NCI-H1930 (cell line): ENCODE results near the gene SLC29A3.
"Not testable (repeated sequence)": the region's sequence is repeated elsewhere in the genome, so short reads cannot be mapped to it uniquely, and the experiment has no call there.

Experiments used
- DNase-seq, 2 experiments: peaks; one replicate each; lab custom pipeline; 2025; lab: John Stamatoyannopoulos, UW

Gene SLC29A3

GRCh38 chr10:71319042-71319799 lies at the start of gene SLC29A3:
TSS of gene SLC29A3 (plus strand) at chr10:71319259. CDS start at chr10:71319310, 51 bp downstream.
- peak; percentile 52 to 59 for DNase-seq

GRCh38 chr10:71269301-71270288 lies 49.5 kb upstream of the SLC29A3 start:
- no peak for DNase-seq

- DNase-seq = peak; percentile 8 to 36
Measured at GRCh38 chr10:71270301-71271220, 48.5 kb upstream of the SLC29A3 start.

- no peak for DNase-seq
Measured at GRCh38 chr10:71271662-71272055, 47.4 kb upstream of the SLC29A3 start.

DNA sequence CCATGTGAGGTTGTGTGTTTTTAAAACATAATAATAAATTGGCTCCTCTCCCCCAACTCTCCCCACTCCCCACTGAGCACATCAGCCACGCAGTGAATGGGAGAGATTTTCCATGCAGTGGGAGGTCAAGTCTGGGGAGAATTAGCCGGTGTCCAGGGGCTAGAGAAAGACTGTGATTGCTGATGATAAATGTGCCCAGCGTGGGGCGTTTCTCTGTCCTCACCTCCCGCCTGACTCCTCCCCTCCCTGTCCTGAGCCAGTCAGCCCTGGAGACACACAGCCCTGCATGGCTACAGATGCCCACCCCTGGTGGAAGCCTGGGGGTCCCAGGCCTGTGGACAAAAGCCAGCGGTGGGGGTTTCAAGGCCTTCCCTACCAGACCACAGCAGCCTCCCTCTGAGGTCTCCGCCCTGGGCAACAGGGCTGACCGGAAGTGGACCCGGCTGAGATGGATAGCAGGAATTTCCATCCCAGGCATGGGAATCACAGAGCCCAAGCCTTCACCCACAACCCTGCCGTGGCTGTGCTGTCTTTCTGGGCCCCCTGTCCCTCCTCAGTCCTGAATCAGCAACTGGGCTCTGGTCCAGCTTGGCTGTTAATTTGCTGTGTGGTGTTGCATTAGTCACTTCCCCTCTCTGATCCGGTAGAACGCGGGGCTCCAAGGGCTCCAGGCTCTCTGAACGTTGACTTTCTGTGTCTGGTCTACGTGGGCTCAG lies 46.8 kb upstream of the SLC29A3 start:
- no peak for DNase-seq

DNA sequence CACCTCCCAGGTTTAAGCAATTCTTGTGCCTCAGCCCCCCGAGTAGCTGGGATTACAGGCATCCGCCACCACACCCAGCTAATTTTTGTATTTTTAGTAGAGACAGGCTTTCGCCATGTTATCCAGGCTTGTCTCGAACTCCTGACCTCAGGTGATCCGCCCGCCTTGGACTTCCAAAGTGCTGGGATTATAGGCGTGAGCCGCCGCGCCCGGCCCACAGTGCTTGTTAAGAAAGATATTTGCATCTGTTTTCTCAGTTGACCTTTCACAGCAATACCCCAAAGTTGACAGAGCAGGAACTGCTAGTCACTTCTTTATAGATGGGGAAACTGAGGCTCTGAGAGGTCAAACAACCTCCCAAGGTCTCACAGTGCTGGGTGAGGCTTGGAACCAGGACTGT lies 46.1 kb upstream of the SLC29A3 start:
- not testable (repeated sequence) for DNase-seq

GRCh38 chr10:71273506-71273905 lies 45.6 kb upstream of the SLC29A3 start:
- DNase-seq = no peak

GRCh38 chr10:71274901-71275796 lies 43.9 kb upstream of the SLC29A3 start:
- DNase-seq = no peak

- DNase-seq = no peak
Measured at GRCh38 chr10:71276873-71277272, 42.2 kb upstream of the SLC29A3 start.

- DNase-seq = no peak
Measured at GRCh38 chr10:71277914-71278665, 41.0 kb upstream of the SLC29A3 start.

- no peak for DNase-seq
Measured at GRCh38 chr10:71278691-71279588, 40.1 kb upstream of the SLC29A3 start.

GRCh38 chr10:71279590-71280170 lies 39.4 kb upstream of the SLC29A3 start:
- DNase-seq = no peak

DNA sequence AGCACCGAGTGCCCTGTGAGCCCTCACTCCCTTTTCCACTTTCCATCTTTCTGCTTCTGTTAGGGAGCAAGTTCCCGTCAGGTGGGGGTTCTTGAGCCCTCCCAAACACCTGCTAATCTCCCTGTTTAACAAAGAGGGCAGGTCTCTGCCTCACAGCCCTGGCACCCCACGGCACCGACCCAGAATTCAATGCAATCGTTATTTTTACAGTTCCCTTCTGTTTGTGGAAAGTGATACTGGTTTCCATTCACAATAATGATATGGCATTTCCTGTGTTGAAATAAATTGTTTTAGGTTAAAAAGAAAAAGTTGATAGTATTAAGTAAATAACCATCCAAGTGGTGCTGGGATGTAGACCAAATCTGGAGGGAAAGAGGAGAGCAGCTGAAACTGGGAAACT lies 38.8 kb upstream of the SLC29A3 start:
- no peak for DNase-seq

- no peak for DNase-seq
Measured at GRCh38 chr10:71280825-71281224, 38.2 kb upstream of the SLC29A3 start.

DNA sequence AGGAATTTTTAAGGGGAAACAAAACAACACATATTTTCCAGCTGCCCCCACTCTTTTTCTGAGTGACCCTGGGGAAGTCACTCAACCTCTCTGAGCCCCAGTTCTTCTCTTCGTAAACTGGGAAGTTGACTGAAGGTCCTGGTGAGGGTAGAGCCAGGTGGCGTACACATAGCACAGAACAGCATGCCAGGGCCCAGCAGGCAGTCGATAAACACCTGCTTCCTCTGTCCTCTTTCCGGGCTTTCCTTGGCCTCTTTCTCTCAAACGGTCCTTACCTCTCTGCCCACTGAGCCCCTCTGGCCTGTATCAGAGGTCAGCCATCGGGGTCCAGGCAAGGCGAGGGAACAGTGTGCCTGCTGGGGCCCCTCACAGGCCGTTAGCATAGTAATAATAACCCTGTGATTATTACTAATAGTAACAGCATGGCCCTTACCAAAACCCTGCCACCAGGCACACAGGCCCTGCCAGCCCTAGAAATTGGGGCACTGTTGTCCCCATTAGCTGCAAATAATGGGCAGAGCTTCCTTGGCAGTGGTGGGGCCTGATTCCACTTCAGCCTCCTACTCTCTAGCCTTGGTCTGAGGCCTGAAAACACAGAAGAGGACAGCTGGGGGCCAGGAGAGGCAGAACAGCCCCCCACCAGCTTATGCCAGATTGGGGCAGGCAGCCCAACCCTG lies 37.3 kb upstream of the SLC29A3 start:
- DNase-seq = no peak

GRCh38 chr10:71282323-71282680 lies 36.8 kb upstream of the SLC29A3 start:
- DNase-seq = no peak

DNA sequence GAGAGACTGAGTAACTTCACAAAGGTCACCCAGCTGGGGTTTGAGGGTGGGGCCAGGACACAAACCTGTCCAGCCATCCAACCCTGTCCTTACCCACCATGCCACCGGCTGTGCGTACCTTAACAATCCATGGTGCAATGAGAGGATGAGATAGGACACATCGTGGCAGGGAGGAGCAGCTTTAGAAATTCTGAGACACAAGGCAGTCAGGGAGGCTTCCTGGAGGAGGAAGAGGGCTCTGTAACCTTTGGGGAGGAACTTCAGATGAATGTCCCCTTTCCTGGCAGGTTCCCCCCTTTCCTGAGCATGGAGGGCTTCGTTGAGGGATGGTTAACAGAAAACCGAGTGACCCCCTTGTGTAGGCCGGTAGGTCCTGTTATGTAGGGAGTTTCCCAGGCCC lies 35.6 kb upstream of the SLC29A3 start:
- DNase-seq = no peak
